NCI-H69 (cell line): ENCODE measurements around the gene MINDY4B.

ENCODE experiments used
- DNase-seq: peaks from one replicate; lab custom pipeline; 2025; lab: John Stamatoyannopoulos, UW

Gene MINDY4B

GRCh38 chr3:150905339-150905738 lies at the start of gene MINDY4B:
Gene MINDY4B (minus strand): TSS chr3:150905439. CDS start chr3:150905439, 0 bp downstream.
- DNase-seq, result no peak

GRCh38 chr3:150951923-150952322 lies 46.7 kb upstream of the MINDY4B start:
- no peak for DNase-seq

- DNase-seq, result no peak
These were observed 40.2 kb upstream of the MINDY4B start for GRCh38 chr3:150945226-150946032.

GRCh38 chr3:150942221-150942620 lies 37.0 kb upstream of the MINDY4B start:
- DNase-seq, result no peak

- DNase-seq, result no peak
These were observed 31.5 kb upstream of the MINDY4B start for GRCh38 chr3:150936693-150937092.

GRCh38 chr3:150933473-150933995 lies 28.3 kb upstream of the MINDY4B start:
- no peak for DNase-seq

- DNase-seq, result no peak
These were observed 26.5 kb upstream of the MINDY4B start for GRCh38 chr3:150931745-150932144.

GRCh38 chr3:150930839-150931238 lies 25.6 kb upstream of the MINDY4B start:
- DNase-seq, result no peak

- DNase-seq, result no peak
These were observed 23.0 kb upstream of the MINDY4B start for GRCh38 chr3:150928234-150928633.

- no peak for DNase-seq
These were observed 21.1 kb upstream of the MINDY4B start for GRCh38 chr3:150926328-150926727.

GRCh38 chr3:150925751-150926201 lies 20.5 kb upstream of the MINDY4B start:
- DNase-seq, result peak; percentile 61

GRCh38 chr3:150922611-150923010 lies 17.4 kb upstream of the MINDY4B start:
- peak; percentile 12 for DNase-seq

- no peak for DNase-seq
These were observed 16.0 kb upstream of the MINDY4B start for GRCh38 chr3:150921209-150921608.

- DNase-seq, result no peak
These were observed 15.0 kb upstream of the MINDY4B start for GRCh38 chr3:150920236-150920635.

GRCh38 chr3:150917951-150918350 lies 12.7 kb upstream of the MINDY4B start:
- no peak for DNase-seq

GRCh38 chr3:150913133-150913922 lies 8.1 kb upstream of the MINDY4B start:
- no peak for DNase-seq

- no peak for DNase-seq
These were observed 7.3 kb upstream of the MINDY4B start for GRCh38 chr3:150912501-150912900.

- no peak for DNase-seq
These were observed 6.5 kb upstream of the MINDY4B start for GRCh38 chr3:150911771-150912170.

- no peak for DNase-seq
These were observed 1.2 kb upstream of the MINDY4B start for GRCh38 chr3:150906461-150906860.

GRCh38 chr3:150905746-150906145 lies 507 bp upstream of the MINDY4B start:
- no peak for DNase-seq

- DNase-seq, result no peak
These were observed 2.3 kb downstream of the MINDY4B start for GRCh38 chr3:150902988-150903387.

- no peak for DNase-seq
These were observed 3.4 kb downstream of the MINDY4B start for GRCh38 chr3:150901793-150902192.

GRCh38 chr3:150899141-150899540 lies 6.1 kb downstream of the MINDY4B start:
- DNase-seq, result no peak
